ENCODE results near the gene MAN1A1. TPM values are rescaled to one million over a fixed set of nuclear protein-coding genes. Genes with fewer than 3 reads are reported as not detected.

Gene MAN1A1
- polyA plus RNA-seq, 1 donor (not counting 4 experiments of a cell fraction or from before 2014, with no cell fraction given) = 20.2 TPM

- Histone ChIP-seq H3K4me1 (ENCODE audit: control insufficient read depth, extremely low read depth, insufficient read depth, low read length) (peaks cover 13% of the 10 kb centered on the region), H3K36me3 (ENCODE audit: control insufficient read depth in 2 of 2, extremely low read depth in 1 of 2, insufficient read depth in 2 of 2, low read length in 2 of 2) (no peaks in the 10 kb centered on the region), H3K9me1 (ENCODE audit: control insufficient read depth, extremely low read depth, insufficient read depth, low read length) (peaks cover 3% of the 10 kb centered on the region), H3K27me3 (ENCODE audit: control insufficient read depth, extremely low read depth, insufficient read depth, low read length) (no peaks in the 10 kb centered on the region), H4K20me1 (ENCODE audit: control insufficient read depth, extremely low read depth, insufficient read depth, low read length) (no peaks in the 10 kb centered on the region), H3K27ac (ENCODE audit: control insufficient read depth, insufficient read depth, low read length) (no peak overlapping the region), H3K79me2 (ENCODE audit: control insufficient read depth, insufficient read depth, low read length) (peaks cover 5% of the 10 kb centered on the region), H3K4me2 (ENCODE audit: control insufficient read depth, extremely low read depth, insufficient read depth, low read depth, low read length) (no peak overlapping the region), H2AFZ (ENCODE audit: control insufficient read depth, low read length) (no peak overlapping the region), H3K4me3 (ENCODE audit: control insufficient read depth in 2 of 3, extremely low read depth in 1 of 3, insufficient read depth in 2 of 3, low read depth in 1 of 3, low read length in 3 of 3) (peak overlapping the region in 1 of 3 experiments; percentile 25), H3K9me3 (ENCODE audit: control insufficient read depth, low read depth, low read length) (no peaks in the 10 kb centered on the region), H3K9ac (ENCODE audit: control insufficient read depth, extremely low read depth, insufficient read depth, low read length) (no peak overlapping the region)
- no peak for TF ChIP-seq CTCF (optimal IDR thresholded peaks at IDR 0.05 in 1 of 3, IDR thresholded peaks at IDR 0.05 in 1 of 3, conservative IDR thresholded peaks at IDR 0.05 in 1 of 3; ENCODE audit: extremely low read depth in 1 of 3, insufficient read depth in 2 of 3, low read length in 3 of 3)
- no peak for TF ChIP-seq EZH2 (IDR thresholded peaks at IDR 0.05; ENCODE audit: low read length)
- DNase-seq (ENCODE audit: low read depth, low spot score) = no peak
- FAIRE-seq = no peak
- dilution Hi-C loops (cut with MboI; ENCODE audit: extremely low pct_ligation_motif_present, low sequenced_read_pairs) = no loop called here
Observed at GRCh38 chr6:119323931-119324330, 25.6 kb downstream of the MAN1A1 start.

GRCh38 chr6:119323478-119323877, 26.1 kb downstream of the MAN1A1 start:
- H3K4me3 ChIP-seq (ENCODE audit: control insufficient read depth in 2 of 3, extremely low read depth in 1 of 3, insufficient read depth in 2 of 3, low read depth in 1 of 3, low read length in 3 of 3) = peak overlapping the region in 1 of 3 experiments; percentile 25
- H3K27me3 ChIP-seq (ENCODE audit: control insufficient read depth, extremely low read depth, insufficient read depth, low read length) = no peaks in the 10 kb centered on the region
- no peak overlapping the region for H2AFZ ChIP-seq (ENCODE audit: control insufficient read depth, low read length)
- dilution Hi-C loops (cut with MboI; ENCODE audit: extremely low pct_ligation_motif_present, low sequenced_read_pairs) = no loop called here
- H3K27ac ChIP-seq (ENCODE audit: control insufficient read depth, insufficient read depth, low read length) = no peak overlapping the region
- peak overlapping the region; percentile 25 for H3K4me2 ChIP-seq (ENCODE audit: control insufficient read depth, extremely low read depth, insufficient read depth, low read depth, low read length)
- H3K4me1 ChIP-seq (ENCODE audit: control insufficient read depth, extremely low read depth, insufficient read depth, low read length) = peaks cover 13% of the 10 kb centered on the region
- no peaks in the 10 kb centered on the region for H3K36me3 ChIP-seq (ENCODE audit: control insufficient read depth in 2 of 2, extremely low read depth in 1 of 2, insufficient read depth in 2 of 2, low read length in 2 of 2)
- H3K9ac ChIP-seq (ENCODE audit: control insufficient read depth, extremely low read depth, insufficient read depth, low read length) = no peak overlapping the region
- no peaks in the 10 kb centered on the region for H3K9me3 ChIP-seq (ENCODE audit: control insufficient read depth, low read depth, low read length)
- H3K79me2 ChIP-seq (ENCODE audit: control insufficient read depth, insufficient read depth, low read length) = peaks cover 5% of the 10 kb centered on the region
- peak; percentile 51 for FAIRE-seq
- no peaks in the 10 kb centered on the region for H4K20me1 ChIP-seq (ENCODE audit: control insufficient read depth, extremely low read depth, insufficient read depth, low read length)
- H3K9me1 ChIP-seq (ENCODE audit: control insufficient read depth, extremely low read depth, insufficient read depth, low read length) = peaks cover 3% of the 10 kb centered on the region
- DNase-seq (ENCODE audit: low read depth, low spot score) = no peak
- no peak for TF ChIP-seq CTCF (optimal IDR thresholded peaks at IDR 0.05 in 1 of 3, IDR thresholded peaks at IDR 0.05 in 1 of 3, conservative IDR thresholded peaks at IDR 0.05 in 1 of 3; ENCODE audit: extremely low read depth in 1 of 3, insufficient read depth in 2 of 3, low read length in 3 of 3)
- TF ChIP-seq EZH2 (IDR thresholded peaks at IDR 0.05; ENCODE audit: low read length) = no peak

Measured in keratinocyte (primary cell).